ENCODE measurements around the gene CASP3. TPM values are rescaled to one million over a fixed set of nuclear protein-coding genes. Genes with fewer than 3 reads are reported as not detected.

The CASP3 gene
- polyA plus RNA-seq, 1 of the 3 experiments (the other 2 are of a cell fraction) = 15.5 TPM

DNA sequence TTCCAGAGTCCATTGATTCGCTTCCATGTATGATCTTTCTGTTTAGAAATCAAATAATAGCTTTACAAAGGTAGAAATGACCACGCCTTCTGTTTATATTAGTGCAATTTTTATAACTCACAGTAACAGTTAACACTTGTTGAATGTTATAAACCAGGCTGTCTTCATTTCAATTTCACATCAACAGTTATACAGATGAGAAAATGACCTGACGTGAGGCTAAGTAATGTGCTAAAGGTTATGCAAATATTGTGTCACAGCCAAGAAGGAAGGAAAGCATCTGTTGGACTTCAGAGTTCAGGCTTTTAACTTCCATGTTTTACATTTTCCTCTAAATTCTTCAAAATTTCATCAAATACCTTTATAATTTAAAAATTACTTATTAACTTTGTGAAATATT is 13.9 kb downstream of the CASP3 start:
- Histone ChIP-seq H3K27ac (ENCODE audit: low read depth in 2 of 2, low read length in 1 of 2) (no peak overlapping the region), H2AFZ (ENCODE audit: low read depth) (no peak overlapping the region), H3K27me3 (ENCODE audit: insufficient read depth) (no peaks in the 10 kb centered on the region), H3K4me2 (no peak overlapping the region), H3K36me3 (replicated peaks in 1 of 2; ENCODE audit: control insufficient read depth in 1 of 2, insufficient read depth in 2 of 2, low read length in 1 of 2) (peaks cover 72 to 73% of the 10 kb centered on the region in 2 experiments), H3K79me2 (ENCODE audit: insufficient read depth) (peaks cover 42% of the 10 kb centered on the region), H4K20me1 (ENCODE audit: insufficient read depth) (peaks cover 8% of the 10 kb centered on the region; the same call in 1 of the 2 replicates), H3K9me2 (no peaks in the 10 kb centered on the region), H3F3A (replicated peaks; ENCODE audit: insufficient read depth) (no peaks in the 10 kb centered on the region), H3K9me3 (no peaks in the 10 kb centered on the region), H3K9ac (no peak overlapping the region), H3K4me3 (ENCODE audit: low read depth in 2 of 2, low read length in 1 of 2) (no peak overlapping the region), H3K4me1 (ENCODE audit: control insufficient read depth in 1 of 2, insufficient read depth in 2 of 2, low read depth in 1 of 2, low read length in 1 of 2) (no peaks in the 10 kb centered on the region; a peak in 1 of 4 replicates)
- ChIA-PET POLR2A (no interaction called here), CTCF (interaction anchor here (1.6 kb wide), 1 partner anchor 371 kb away, joined by 5 read pairs; no protein-coding TSS in a partner anchor)
- TF ChIP-seq JUND (IDR thresholded peaks at IDR 0.05) (no peak), GATA2 (CRISPR knock-in tag; IDR thresholded peaks at IDR 0.05) (no peak)
- no peak for DNase-seq
- 87% methylated on average over 3 of the region's 3 CpGs for WGBS (ENCODE audit: low lambda C conversion rate)

DNA sequence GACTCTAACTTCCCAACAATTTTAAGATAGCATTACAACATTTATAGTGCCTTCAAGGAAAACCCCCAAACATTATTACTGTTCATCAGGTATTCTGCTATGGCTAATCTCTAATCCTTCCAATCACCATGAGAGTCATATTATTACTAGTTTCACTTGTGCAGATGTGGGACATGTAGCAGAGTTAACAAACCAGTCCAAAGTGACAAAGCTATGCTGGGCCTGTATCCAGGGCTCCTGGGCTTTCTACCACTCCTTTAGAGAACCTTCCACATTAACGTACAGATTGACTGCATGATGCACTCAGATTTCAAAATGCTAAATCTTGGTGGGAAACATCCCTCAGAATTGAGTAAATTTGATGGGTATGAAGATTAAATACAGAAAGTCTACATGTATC is 16.4 kb downstream of the CASP3 start:
- no peak overlapping the region for H3K27ac ChIP-seq (ENCODE audit: low read depth in 2 of 2, low read length in 1 of 2)
- H3K9me2 ChIP-seq = no peaks in the 10 kb centered on the region
- H3K27me3 ChIP-seq (ENCODE audit: insufficient read depth) = no peaks in the 10 kb centered on the region
- CTCF ChIA-PET = no interaction called here
- H3K4me3 ChIP-seq (ENCODE audit: low read depth in 2 of 2, low read length in 1 of 2) = no peak overlapping the region
- no peak overlapping the region for H3K4me2 ChIP-seq
- peaks cover 19% of the 10 kb centered on the region for H3K79me2 ChIP-seq (ENCODE audit: insufficient read depth)
- peaks cover 80 to 92% of the 10 kb centered on the region in 2 experiments for H3K36me3 ChIP-seq (replicated peaks in 1 of 2; ENCODE audit: control insufficient read depth in 1 of 2, insufficient read depth in 2 of 2, low read length in 1 of 2)
- H3F3A ChIP-seq (replicated peaks; ENCODE audit: insufficient read depth) = no peaks in the 10 kb centered on the region
- no peak for DNase-seq
- 93% methylated on average over 1 of the region's 1 CpG for WGBS (ENCODE audit: low lambda C conversion rate)
- H3K9ac ChIP-seq = no peak overlapping the region
- no peak overlapping the region for H2AFZ ChIP-seq (ENCODE audit: low read depth)
- TF ChIP-seq TAF1 (IDR thresholded peaks at IDR 0.05; ENCODE audit: borderline replicate concordance, low read depth, low read length) = no peak
- TF ChIP-seq ELF1 (IDR thresholded peaks at IDR 0.05) = no peak
- TF ChIP-seq, protein P1, sequence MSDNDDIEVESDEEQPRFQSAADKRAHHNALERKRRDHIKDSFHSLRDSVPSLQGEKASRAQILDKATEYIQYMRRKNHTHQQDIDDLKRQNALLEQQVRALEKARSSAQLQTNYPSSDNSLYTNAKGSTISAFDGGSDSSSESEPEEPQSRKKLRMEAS (IDR thresholded peaks at IDR 0.05; ENCODE audit: low read depth) = no peak
- TF ChIP-seq, protein P2, sequence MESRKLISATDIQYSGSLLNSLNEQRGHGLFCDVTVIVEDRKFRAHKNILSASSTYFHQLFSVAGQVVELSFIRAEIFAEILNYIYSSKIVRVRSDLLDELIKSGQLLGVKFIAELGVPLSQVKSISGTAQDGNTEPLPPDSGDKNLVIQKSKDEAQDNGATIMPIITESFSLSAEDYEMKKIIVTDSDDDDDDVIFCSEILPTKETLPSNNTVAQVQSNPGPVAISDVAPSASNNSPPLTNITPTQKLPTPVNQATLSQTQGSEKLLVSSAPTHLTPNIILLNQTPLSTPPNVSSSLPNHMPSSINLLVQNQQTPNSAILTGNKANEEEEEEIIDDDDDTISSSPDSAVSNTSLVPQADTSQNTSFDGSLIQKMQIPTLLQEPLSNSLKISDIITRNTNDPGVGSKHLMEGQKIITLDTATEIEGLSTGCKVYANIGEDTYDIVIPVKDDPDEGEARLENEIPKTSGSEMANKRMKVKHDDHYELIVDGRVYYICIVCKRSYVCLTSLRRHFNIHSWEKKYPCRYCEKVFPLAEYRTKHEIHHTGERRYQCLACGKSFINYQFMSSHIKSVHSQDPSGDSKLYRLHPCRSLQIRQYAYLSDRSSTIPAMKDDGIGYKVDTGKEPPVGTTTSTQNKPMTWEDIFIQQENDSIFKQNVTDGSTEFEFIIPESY (IDR thresholded peaks at IDR 0.05; ENCODE audit: borderline replicate concordance, low read depth) = no peak
- no peak for TF ChIP-seq SIN3A (IDR thresholded peaks at IDR 0.05; ENCODE audit: borderline replicate concordance, low read depth, low read length)
- TF ChIP-seq, protein P3, sequence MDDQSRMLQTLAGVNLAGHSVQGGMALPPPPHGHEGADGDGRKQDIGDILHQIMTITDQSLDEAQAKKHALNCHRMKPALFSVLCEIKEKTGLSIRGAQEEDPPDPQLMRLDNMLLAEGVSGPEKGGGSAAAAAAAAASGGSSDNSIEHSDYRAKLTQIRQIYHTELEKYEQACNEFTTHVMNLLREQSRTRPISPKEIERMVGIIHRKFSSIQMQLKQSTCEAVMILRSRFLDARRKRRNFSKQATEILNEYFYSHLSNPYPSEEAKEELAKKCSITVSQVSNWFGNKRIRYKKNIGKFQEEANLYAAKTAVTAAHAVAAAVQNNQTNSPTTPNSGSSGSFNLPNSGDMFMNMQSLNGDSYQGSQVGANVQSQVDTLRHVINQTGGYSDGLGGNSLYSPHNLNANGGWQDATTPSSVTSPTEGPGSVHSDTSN (IDR thresholded peaks at IDR 0.05) = no peak
- TF ChIP-seq YY1 (IDR thresholded peaks at IDR 0.05; ENCODE audit: low read depth) = no peak
- TF ChIP-seq FOXM1 (IDR thresholded peaks at IDR 0.05; ENCODE audit: low read depth) = no peak
- no peak for TF ChIP-seq EZH2phosphoT487 (IDR thresholded peaks at IDR 0.05; ENCODE audit: borderline replicate concordance, low read depth)
- TF ChIP-seq RFX5 (IDR thresholded peaks at IDR 0.05; ENCODE audit: low read length) = no peak
- TF ChIP-seq MXI1 (IDR thresholded peaks at IDR 0.05; ENCODE audit: low read depth, low read length) = no peak
- TF ChIP-seq GATA2 (CRISPR knock-in tag; IDR thresholded peaks at IDR 0.05) = no peak
- H3K4me1 ChIP-seq (ENCODE audit: control insufficient read depth in 1 of 2, insufficient read depth in 2 of 2, low read depth in 1 of 2, low read length in 1 of 2) = no peaks in the 10 kb centered on the region; a peak in 1 of 4 replicates
- no peaks in the 10 kb centered on the region for H4K20me1 ChIP-seq (ENCODE audit: insufficient read depth)
- H3K9me3 ChIP-seq = no peaks in the 10 kb centered on the region
- POLR2A ChIA-PET = no interaction called here
